ENCODE results near the gene SMPD4.
"Not testable (repeated sequence)": the region's sequence is repeated elsewhere in the genome, so short reads cannot be mapped to it uniquely, and the experiment has no call there.

Gene SMPD4

GRCh38 chr2:130187268-130187667 lies 5.9 kb upstream of the SMPD4 start:
- DNase-seq, result no peak

- no peak for DNase-seq
Observed at GRCh38 chr2:130186391-130186790, 5.0 kb upstream of the SMPD4 start.

DNA sequence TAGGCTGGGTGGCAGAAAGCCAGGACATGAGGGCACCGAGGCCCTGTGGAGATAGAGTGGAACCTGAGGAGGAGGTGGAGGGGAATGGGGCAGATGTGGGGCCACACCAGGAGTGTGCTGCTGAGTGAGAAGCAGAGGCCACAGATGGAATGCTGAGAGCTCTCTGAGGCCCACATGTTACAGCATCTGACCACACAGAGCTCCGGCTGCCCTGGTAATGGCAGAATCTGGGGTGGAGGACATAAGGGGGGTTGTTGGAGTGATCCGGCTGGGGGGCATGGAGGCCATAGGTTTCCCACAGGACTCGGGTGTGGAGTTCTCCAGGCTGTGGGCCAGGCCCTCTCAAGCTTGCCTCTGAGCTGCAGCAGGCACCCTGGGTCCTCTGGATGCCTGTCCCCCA lies 4.5 kb upstream of the SMPD4 start:
- DNase-seq, result no peak

- DNase-seq, result no peak
Observed at GRCh38 chr2:130185436-130185835, 4.0 kb upstream of the SMPD4 start.

DNA sequence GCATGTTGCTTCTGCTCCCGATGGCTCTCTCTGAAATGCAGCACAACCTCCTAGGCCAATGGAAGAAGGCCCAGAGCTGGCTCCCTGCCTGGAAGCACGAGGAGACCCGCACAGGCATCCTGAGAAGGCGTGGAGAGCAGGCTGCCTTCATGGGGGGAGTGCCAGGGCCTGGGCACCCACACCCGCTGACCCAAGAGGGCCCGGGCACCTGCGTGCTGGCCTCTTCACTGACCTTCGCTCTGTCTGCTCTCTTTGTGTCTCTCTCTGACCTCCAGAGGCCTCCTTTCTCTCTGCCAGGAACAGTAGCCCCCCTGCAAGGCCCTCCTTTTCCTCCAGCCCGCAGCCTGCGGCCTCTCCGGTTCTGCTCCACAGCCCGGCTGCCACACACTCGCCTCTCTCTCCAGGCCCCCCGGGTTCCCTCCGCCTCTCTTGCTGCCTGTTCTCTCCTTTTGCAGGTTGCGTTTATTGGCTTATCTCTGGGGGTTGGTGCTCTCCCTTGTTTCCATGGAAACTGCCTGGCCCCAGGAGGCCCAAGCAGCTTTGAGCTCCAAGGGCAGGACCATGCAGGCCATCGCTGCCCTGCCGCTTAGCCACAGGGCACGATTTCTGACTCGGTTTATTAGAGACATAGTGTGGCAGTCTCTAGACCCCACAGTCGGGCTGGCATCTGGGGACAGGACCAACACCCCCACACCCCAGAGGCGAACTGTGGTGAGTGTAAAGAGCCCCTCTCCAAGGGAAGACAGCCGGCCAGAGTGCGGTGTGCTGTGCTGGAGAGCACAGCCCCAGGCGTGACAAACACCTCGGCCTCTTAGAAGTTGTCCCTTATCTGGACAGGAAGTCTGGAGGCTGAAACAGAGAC lies 2.3 kb upstream of the SMPD4 start:
- DNase-seq, result no peak

- not testable (repeated sequence) for DNase-seq
Observed at GRCh38 chr2:130182826-130183511, 1.6 kb upstream of the SMPD4 start.

DNA sequence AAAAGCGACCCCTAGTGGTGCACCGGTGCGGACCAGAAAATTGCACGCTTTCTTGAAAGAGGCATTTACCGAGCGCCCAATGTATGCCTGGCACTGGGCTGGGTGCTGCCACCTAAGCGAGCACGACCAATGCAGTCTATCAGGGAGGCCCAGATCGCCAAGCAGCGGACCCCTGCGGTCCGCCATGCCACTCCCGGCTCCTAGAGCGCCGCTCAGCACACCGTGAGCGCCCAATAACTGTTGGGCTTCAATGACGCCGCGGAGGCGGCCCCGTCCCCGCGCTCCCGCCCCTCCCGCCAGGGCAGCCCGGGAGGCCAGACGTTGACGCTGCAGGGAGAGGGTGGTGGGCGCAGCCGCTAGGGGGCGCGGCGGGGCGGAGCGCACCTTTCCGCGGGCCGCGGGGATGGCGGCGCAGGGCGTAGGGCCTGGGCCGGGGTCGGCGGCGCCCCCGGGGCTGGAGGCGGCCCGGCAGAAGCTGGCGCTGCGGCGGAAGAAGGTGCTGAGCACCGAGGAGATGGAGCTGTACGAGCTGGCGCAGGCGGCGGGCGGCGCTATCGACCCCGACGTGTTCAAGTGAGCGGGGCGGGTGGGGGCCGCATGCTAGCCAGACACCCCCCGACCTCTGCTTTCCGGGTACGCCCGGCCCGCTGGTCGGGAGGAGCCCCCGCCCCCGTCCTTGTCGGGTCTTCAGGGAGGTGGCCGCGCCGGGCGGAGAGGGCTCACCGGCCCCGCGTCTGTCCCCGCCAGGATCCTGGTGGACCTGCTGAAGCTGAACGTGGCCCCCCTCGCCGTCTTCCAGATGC lies 679 bp upstream of the SMPD4 start, which contains the start of gene MZT2B:
Gene MZT2B, plus strand, starts transcription at position 383 of the 803 bp plus-strand sequence. Its CDS starts 21 bp downstream, at position 404.
- peak; percentile 80 to 98 (median 90) for DNase-seq

GRCh38 chr2:130180404-130181324 lies 738 bp downstream of the SMPD4 start:
- not testable (repeated sequence) for DNase-seq

DNA sequence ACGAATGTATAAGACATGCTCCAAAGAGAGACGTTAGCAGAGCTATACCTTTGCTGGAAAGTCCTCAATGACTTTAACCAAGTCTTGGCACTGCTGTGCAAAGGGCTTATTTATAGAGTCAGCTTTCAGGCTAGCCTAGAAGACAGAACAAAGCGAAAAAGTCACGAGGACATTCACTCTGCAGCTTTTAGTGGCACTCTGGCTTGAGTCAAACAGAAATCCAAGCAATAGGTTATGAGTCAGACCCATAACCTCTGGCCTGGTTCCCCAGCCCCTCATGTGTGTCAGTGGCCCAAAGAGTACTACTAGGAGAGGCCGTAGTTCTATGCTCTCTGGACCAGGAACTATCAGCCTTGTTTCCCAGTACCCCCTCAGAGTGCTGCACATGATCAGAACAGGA lies 6.5 kb downstream of the SMPD4 start:
- DNase-seq, result not testable (repeated sequence)

- DNase-seq, result no peak
Observed at GRCh38 chr2:130169896-130170295, 11.5 kb downstream of the SMPD4 start.

DNA sequence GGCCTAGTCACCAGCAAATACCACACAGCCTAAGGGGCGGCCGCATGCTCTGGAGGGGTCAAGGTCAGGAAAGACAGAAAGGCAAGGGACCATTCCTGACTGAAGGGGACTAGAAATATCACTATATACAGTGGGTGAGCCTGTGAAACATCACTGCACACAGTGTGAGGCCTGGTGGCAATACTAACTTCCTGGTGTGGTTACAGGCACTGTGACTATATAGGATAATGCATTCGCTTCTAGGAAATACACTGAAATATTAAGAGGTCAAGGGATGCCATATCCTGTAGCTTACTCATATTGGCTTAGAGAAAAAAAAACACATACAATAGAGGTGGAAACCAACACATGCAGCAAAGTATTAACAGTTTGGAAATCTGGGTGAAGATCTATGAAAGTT lies 12.2 kb downstream of the SMPD4 start:
- not testable (repeated sequence) for DNase-seq

- DNase-seq, result not testable (repeated sequence)
Observed at GRCh38 chr2:130166611-130167010, 14.8 kb downstream of the SMPD4 start.

DNA sequence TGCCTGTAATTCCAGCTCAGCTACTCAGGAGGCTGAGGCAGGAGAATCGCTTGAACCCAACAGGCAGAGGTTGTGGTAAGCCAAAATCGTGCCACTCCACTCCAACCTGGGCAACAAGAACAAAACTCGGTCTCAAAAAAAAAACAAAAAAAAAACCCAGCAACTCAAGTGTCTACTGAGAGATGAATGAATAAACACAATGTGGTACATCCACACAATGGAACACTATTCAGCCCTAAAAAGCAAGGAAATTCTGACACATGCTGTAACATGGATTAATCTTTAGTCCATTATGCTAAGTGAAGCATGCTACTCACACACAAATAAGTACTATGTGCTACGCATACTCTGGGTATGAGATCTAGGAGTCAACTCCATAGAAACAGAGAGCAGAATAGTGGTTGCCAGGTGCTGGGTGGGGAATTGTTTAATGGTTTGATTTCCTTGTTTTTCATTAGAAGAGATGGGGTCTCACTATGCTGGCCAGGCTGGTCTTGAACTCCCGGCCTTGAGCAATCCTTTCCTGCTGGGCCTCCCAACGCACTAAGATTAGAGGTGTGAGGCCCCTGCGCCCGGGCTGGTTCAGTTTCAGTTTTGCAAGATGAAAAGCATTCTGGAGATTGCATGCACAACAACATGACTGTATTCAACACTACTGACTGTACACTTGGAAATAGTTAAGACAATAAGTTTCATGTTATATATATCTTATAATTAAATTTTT lies 15.9 kb downstream of the SMPD4 start:
- DNase-seq, result no peak

- DNase-seq, result no peak
Observed at GRCh38 chr2:130162968-130163367, 18.4 kb downstream of the SMPD4 start.

DNA sequence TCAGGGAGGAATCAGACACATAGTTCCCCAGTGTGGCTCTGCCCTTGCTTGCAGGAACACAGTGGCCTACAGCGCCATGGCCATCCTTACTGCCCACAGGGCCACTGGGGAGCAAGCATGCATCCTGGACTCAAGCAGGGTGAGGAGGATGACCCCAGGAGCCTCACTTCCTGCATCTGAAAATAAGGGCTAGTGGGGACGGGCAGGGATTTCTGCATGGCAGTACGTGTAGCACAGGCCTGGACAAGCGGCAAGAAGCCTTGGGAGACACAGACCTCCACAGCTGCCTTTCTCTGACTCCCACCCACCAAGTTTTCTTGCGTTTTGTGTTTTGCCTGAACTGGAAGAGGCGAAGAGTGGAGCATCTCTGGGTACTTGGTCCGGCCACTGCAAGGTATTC lies 18.9 kb downstream of the SMPD4 start:
- DNase-seq, result not testable (repeated sequence)

DNA sequence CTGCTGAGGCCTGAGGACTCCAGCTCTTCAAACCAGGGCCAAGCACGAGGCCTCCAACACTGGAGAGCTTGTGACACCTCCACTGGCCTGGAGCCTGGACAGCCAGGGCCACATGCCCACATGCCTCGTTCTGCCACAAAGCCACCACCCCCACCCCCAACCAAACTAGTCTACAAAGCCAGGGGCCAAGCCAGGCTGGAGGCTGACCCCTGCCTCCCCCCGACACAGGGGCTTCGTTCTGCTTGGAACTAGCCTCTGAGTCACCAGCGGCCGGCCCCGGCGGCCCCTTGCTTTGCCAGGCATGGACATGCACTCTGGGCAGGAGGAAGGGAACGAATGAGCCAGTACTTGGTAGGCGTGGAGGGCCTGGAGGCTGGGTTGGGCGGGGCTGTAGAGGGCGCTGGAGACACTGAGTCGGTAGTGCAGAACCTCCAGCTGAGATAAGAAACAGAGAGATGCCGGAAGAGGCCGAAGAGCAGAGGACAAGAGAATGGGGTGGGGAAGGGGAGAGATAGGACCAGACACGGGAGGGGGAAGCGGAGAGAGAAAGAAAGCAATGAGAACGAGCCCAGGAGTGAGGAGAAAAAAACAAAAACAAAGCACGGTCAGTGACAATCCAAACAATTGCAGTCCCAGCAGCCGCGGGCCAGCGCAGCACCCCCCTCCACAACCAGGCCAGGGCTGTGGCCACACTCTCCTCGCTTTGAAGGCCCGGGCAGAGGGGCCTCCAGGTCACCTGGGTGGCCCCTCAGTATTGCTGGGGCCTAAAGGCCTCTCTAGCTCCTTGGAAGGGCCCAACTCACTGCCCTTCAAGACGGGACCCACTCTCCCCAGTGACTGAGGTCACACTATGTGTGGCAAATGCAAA lies 20.3 kb downstream of the SMPD4 start:
- DNase-seq, result not testable (repeated sequence)

- DNase-seq, result no peak
Observed at GRCh38 chr2:130160131-130160530, 21.3 kb downstream of the SMPD4 start.

- DNase-seq, result not testable (repeated sequence)
Observed at GRCh38 chr2:130159376-130159775, 22.0 kb downstream of the SMPD4 start.

DNA sequence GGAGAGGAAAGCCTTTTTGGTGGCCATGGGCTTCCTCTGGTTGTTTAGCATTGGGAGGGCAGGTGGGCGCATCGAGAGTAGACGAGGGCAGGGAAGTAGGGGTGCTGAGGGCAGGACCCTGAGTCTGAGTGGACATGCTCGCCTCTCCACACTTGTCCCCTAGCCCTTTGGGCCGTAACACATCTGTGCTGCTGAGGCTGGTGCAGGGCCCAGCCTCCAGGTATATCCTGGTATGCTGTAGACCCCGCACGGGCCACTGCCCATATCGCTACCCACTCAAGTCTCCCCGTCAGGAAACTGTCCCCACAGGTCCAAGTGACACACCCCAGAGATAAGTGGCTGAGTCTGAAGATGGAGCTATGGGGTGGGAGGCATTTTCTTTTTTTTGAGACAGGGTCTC lies 22.8 kb downstream of the SMPD4 start:
- no peak for DNase-seq

- not testable (repeated sequence) for DNase-seq
Observed at GRCh38 chr2:130157825-130158514, 23.4 kb downstream of the SMPD4 start.
